Stimulated activated naive CD4-positive, alpha-beta T cell treated with Interleukin-2 at 50 U/mL for 16 hours (primary cell): ENCODE measurements around the gene SLCO4A1.

ENCODE experiments used
- DNase-seq: peaks from one replicate; lab custom pipeline; 2025; lab: John Stamatoyannopoulos, UW

SLCO4A1 gene, protein sequence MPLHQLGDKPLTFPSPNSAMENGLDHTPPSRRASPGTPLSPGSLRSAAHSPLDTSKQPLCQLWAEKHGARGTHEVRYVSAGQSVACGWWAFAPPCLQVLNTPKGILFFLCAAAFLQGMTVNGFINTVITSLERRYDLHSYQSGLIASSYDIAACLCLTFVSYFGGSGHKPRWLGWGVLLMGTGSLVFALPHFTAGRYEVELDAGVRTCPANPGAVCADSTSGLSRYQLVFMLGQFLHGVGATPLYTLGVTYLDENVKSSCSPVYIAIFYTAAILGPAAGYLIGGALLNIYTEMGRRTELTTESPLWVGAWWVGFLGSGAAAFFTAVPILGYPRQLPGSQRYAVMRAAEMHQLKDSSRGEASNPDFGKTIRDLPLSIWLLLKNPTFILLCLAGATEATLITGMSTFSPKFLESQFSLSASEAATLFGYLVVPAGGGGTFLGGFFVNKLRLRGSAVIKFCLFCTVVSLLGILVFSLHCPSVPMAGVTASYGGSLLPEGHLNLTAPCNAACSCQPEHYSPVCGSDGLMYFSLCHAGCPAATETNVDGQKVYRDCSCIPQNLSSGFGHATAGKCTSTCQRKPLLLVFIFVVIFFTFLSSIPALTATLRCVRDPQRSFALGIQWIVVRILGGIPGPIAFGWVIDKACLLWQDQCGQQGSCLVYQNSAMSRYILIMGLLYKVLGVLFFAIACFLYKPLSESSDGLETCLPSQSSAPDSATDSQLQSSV

DNA sequence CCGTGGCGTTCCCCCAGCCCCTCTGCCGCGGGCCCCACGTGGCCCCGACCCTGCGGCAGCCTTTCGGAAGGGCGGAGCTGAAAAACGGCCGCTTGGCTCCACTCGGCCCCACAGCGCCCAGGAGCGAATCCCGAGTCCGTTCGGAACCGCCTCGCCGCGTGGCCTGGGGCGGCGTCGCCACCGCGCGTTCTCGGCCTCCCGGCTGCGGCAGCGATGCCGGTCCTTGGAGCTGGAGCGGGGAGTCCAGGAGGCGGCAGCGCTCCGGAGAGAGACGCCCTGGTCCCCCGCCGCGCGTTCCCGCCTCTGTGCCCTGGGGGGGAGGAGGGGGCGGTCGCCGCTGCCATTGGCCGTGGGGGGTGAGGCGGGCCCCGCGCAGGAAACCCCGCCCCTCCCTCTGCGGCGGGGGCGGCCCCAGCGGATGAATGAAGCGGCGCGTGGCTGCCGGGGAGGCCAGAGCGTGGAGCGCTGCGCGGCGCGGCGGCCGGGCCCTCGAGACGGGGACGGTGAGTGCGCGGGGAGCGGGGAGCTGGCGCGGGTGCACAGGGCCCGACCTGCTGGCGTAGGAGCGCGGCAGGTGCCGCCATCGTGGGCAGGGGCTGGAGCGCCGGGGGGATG, at the start of gene SLCO4A1:
TSS of gene SLCO4A1 (plus strand) at position 453 of the 615 bp plus-strand sequence. CDS start 13,952 bp downstream, outside the sequence.
- DNase-seq: peak; percentile 82

DNA sequence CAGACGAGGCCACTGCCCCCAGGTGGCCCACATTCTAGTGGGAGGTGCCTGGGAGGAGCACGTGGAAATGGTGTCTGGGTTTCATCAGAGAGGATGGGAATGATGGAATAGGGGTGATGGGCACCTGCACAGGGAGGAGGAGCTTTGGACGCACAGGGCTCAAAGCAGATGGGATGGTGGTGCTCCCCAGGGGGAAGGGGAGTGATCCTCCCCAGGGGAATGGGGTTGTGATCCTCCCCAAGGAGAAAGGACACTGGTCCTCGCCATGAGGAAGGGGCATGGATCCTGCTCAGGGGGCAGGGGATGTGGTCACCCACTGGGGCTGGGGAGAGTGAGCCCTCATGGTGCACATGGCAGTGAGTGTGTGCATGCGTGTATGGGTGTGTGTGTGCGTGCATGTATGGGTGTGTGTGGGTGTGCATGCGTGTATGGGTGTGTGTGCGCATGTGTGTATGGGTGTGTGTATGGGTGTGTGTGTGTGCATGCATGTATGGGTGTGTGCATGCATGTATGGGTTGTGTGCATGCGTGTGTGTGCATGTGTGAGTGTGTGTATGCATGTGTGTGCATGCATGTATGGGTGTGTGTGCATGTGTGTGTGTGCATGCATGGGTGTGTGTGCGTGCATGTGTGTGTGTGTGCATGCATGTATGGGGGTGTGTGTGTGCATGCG, 49.7 kb upstream of the SLCO4A1 start:
- no peak for DNase-seq

DNA sequence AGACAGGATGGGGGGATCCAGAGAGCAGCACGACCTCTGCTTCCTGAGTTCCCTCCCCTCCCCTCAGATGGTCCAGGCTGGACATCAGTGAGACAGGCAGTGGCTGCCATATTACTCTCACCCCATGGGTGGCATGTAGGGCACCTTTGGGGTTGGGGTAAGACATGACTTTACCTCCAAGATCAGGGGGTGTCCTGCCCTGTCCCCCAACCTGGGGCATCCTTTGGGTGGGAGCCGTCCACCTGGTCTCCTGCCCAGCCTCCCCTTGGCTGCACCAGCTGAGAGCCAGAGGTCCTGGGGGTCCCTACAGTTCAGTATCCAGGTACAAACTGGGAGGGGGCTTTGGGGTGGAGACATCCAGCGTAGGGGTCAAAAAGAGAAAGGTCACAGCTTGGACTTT, 48.7 kb upstream of the SLCO4A1 start:
- no peak for DNase-seq

DNA sequence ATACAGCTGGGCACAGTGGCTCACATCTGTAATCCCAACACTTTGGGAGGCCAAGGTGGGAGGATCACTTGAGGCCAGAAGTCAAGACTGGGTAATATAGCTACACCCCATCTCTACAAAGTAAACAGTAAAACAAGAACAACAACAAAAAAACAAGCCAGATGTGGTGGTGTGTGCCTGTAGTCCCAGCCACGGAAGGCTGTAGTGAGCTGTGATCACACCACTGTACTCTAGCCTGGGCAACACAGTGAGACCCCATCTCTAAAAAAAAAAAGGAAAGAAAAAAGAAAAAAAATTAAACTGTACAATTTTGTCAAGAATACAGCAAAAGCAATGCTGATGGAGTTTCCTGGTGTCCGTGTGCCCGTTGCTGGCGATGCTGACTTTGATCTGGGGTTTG, 47.2 kb upstream of the SLCO4A1 start:
- no peak for DNase-seq

DNA sequence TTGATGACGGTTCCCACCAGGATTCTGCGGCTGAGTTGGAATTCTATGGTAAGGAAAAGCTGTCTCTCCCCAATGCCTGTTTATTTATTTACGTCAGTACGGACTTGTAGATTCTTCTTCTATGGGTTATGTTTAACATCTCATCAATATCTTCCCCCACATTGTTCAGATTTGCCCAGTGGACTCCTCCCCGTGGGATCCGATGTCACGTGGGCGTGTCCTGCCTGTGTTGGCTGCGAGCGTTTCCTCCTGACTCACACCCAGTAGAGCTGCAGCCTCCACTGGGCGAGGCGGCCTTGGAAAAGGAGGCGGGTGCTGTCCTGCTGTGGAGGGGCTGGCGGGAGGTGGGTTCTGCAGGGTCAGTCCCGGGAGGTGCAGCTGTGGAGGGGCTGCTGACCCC, 46.8 kb upstream of the SLCO4A1 start:
- DNase-seq: peak; percentile 8

DNA sequence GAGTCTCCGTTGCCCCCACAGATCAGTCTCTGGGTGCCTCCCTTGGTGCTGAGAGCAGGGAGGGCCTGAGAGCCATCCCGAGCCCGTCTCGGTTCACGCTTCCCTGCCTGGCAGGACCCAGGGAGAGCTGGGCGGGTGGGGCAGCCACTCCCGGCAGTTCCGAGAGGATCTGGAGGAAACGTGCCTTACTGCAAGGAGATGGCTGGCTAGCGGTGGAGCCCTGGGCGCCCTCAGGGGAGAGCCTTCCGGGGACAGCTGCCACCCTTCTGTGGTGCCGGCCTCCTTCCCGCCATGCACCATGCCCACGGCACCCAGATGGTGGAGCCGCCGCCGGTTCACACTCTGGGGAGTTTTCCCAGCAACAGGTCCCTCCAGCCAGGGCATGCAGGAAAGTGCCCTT, 45.8 kb upstream of the SLCO4A1 start:
- DNase-seq: no peak

DNA sequence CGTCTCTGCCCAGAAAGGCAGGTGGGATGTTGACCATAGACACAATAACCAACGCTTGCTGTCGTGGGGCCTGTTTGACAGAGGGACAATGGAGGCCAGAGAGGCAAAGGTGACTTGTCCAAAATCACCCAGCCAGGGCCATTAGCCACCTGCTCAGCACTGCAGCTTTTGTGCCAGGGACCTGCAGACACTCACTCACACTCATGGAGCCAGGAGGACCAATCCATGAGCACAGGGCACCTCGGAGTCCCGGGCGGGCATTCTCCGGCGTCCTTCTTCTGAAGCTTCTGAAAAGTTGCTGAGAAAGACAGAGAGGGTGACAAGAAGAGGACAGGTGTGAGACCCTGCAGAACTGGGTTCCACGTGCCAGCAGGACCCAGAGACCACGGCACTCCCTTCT, 45.4 kb upstream of the SLCO4A1 start:
- no peak for DNase-seq

DNA sequence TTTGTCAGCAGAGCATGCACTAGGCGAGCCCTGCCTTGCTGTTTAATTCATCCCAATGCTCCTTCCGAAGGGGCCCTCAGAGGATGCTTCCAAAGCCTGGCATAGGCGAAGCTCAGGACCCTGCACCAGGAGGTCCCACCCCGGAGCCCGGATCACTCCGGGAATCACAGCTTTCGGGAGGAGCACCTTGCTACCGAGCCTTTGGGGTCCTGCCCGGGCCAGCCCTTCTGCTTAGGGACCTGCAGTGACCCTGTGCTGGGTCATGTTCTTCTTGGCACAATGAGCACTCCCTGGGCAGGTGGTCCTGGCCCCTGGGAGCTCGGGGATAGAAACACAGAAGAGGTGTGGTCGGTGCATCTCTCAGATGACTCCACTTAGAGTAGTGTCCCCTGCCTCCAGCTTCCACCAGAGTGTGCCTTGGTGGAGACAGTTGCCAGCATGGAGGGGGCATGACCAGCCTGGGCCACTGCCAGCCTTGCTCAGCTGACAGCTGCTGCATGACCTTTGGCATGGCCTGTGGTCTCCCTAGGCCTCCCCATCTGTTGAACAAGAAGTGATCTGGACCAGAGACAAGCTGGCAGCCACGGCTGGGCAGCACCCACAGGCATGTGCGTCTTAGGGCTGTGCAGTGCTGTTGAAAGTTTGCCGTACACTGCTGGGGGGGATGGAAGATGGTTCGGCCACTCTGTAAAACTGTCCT, 44.7 kb upstream of the SLCO4A1 start:
- DNase-seq: no peak

DNA sequence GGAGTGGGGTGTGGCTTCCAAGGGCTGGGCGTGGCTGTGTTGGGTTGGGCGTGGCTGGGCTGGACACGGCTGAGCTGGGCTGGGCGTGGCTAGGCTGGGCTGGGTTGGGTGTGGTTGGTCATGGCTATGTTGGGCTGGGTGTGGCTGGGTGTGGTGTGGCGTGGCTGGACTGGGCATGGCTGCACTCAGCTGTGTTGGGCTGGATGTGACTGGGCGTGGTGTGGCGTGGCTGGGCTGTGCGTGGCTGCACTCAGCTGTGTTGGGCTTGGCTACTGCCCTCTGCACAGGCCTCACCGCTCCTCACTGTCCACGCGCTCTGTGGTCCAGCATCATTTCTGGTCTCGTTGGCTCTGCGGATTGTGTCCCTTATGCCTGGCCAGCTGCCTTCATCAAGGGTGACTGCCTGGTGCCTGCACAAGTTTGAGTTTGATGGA, 43.5 kb upstream of the SLCO4A1 start:
- DNase-seq: no peak

DNA sequence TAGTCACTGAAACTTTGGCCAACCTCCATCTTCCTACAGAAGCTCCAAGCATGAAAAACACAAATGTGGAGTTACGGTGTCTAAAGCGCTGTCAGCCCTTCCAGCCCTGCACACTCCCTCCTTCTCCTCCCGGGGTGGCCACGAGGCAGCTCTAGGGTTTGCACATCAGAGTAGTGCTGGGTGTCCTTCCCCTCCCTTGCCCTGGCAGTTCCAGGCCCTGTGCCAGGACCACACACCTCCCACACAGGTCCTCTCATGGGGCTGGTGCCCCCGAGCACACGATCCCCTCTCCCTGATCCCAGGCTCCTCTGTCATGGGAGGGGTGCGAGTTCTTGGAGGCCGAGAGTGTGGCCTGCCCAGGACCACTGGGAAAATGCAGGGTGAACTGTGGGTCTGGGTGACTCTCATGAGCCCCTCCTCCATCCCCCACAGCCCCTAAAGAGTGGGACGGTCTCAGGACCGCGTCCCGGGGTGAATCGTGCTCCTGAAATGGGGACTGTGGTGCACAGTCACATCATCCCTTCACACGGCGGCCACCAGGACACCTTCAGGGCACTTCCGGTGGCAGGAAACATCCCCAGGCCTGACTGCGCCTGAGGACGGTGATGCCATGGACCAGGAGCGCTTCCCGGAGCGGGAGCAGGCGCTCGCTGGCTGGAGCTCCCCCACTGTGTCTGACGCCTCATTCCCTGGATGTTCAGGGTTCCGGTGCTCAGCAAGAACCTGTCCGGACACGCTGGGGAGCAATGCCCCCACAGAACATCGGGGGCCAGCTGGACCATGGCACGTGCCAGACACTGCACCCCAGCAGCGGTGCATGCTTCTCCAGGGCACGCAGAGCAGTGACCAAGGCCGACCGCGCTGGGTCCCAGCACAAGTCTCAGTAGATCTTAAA, 42.8 kb upstream of the SLCO4A1 start:
- no peak for DNase-seq

DNA sequence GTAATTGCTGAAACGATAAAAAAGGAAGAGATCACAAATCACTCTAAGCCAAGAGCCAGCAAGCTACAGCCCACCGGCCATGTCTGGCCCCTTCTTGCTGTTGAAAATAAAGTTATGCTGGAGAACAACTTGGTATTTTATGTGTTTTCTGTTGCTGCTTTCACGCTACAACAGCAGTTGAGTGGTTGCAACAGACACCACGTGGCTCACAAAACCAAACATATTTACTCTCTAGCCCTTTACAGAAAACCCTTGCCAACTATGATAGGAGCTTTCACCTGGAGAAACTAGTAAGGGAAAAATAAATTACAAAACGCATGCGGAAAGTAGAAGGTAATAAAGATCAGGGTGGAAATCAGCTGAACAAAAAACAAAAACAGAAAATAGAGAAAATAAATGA, 41.1 kb upstream of the SLCO4A1 start:
- no peak for DNase-seq

DNA sequence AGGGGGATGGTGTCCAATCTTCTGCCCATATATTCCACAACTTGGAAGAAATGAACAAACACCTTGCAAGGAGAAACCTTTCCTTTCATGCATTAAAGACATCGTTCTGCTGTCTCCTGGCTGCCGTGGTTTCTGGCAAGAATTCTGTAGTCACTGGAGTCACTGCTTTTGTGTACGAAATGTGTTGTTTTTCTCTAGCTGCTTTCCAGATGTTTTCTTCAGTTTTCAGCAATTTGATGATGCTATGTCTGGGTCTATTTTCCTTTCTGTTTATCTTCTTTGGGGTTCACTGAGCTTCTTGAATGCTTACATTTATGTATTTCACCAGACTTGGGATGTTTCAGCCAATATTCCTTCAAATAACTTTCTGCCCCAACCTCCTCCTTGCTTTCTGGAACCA, 40.6 kb upstream of the SLCO4A1 start:
- DNase-seq: no peak

DNA sequence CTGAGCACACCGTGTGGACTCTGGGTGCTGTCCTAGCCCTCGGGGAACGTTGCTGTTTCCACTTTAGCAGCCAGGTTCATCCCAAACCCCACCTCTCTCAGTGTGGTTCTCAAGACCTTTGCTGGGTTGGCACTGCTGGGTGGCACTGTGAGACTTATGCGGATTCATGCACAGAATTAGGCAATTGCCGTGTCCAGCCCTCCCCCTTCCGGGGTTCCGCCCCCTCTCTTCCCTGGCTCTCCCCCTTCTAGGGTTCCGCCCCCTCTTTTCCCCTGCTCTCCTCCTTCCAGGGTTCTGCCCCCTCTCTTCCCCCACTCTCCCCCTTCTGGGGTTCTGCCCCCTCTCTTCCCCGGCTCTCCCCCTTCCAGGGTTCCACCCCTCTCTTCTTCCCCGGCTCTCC, 39.8 kb upstream of the SLCO4A1 start:
- DNase-seq: peak; percentile 16

DNA sequence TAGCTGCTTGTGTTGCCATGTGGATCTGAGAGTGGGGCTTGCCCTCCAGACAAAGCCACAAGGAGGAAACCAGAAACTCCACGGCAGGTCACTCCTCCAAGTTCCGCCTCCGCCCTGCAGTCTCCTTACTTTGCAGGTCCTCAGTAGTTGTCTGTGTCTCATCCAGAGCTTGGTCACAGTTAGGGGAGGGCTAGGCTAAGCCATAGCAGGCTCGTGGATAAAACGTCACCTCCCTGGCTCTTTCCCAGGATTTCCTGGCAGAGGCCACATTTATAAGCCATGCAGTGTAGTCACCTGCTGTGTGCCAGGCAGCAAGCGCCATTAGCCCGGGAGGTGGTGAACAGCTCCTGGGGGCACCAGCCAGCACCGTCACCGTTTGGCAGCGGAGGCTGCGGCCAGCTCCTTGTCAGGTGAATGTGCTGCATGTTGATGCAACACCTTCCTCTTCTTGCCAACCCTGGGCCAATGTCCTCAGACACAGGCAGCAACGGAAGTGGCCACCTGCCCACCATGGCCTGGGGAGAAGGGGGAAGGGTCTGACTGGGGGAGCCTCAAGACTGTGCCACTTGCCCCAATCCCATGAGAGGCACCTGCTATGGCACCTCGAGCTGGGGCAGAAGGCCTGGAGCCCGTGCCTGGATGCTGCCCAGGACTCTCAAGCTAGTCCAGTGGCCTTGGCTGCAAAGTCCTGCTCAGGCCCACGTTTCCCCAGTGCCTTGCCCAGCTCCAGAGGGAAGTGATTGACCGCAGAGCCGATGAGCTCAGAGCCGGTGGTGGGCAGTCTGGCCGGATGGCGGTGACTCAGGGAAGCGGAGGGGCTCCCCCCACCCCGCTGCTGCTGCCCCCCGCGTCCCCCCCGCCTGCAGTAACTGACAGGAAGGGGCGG, 39.0 kb upstream of the SLCO4A1 start:
- DNase-seq: peak; percentile 19

DNA sequence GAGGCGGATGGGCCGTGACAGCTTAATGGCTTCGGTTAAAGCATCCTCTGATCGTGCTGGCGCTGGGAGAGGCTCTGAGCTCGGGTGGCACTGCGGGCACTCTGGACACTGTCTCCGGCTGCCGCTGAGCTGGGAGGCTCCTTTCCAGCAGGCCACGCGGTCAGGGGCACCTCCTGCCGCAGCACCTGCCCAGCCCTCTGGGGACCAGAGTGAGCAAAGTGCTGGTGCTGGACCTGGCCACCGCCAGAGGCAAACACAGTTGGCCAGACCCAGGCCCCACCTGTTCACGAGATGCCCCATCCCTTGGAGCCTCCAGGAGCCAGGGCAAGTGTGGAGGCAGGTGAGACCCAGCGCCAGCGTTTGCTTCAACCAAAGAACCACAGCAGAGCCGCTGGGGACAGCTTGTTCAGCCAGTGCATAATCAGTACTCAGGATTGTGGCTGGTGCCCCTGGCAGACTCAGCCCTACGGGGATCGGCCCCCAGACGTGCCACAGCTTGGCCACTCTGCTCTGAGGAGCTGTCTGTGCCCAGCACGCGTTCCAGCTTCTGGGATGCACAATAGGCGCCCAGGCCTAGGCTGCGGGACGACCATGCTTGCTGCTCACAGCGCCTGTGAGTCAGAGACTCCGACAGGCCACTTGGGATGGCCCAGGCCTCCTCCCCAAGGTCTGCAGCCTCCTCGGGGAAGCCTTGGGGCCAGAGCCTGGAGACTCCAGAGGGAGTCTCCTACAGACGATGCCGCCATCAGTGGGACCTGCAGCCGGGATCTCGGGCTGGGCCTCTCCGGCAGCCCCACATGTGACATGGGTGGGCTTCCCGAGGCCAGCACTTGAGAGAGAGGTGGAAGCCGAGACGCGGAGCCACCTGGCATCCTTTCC, 38.2 kb upstream of the SLCO4A1 start:
- DNase-seq: no peak

DNA sequence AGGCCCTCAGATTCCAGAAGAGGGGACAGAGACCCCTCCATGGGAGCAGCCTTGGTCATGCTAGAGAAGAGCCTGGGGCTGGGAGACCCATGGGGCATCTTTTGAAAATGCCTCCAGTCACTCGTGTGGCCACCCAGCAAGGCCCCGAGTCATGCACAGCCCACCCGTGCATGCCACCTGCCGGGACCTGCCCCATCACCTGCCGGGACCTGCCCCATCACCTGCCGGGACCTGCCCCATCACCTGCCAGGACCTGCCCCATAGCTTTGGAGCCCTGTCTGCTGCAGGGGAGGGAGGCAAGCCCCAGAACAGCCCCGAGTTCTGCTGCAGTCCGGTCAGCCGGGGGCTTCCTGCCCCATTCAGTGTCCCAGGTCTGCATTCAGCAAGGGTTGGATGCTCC, 37.5 kb upstream of the SLCO4A1 start:
- no peak for DNase-seq

DNA sequence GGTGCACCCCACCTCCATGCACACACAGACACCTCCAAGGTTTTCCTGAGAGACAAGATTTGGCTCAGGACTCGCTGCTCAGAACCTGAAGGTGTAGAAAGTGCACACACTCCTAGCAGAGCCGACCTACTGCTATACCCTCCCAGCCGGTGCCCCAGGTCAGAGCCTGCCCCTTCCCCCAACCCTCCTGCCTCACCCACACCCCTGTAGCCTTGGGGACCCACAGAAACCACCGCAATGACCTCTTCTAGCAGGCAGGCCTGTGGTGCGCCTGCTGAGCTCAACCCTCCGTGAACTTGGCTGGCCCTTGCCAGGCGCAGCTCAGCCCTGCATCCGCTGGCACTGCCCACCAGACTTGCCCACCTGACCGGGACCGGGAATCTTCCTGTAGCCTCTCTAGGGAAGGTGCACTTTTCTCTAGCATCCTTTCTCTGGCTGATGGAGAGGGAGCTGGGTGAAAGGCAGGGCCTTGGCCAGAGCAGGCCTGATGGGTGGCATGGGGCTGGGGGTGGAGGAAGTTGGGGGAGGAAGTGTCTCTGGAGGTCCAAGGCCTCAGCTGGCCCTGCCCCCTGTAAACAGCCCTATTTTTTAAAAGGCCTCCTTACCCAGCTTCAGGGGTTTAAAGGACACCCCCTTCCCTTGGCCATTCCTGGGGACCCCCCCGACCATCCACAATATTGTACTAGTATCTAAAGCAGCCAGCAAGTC, 36.9 kb upstream of the SLCO4A1 start:
- no peak for DNase-seq

DNA sequence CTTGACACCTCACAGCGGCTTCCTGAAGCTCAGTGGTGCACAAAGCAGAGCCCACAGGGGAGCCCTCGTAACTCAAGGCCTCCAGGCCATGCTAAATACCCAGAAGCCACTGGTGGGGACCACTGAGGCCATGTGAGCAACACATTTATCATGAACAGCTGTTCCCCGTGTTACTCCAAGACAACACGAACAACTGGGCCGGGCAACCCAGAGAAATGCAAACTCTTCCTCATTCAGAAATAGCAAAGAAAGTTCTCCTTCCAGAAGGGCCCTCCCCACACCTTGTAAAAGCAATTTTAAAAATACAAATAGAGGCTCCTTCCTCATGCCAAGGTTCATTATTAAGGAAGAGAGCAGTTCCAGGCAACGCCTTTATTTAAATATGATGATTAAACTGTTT, 36.3 kb upstream of the SLCO4A1 start:
- DNase-seq: no peak
